Neural progenitor cell (in vitro differentiated cells): ENCODE measurements around the gene TMEM101. TPM values are rescaled to one million over a fixed set of nuclear protein-coding genes. Genes with fewer than 3 reads are reported as not detected.
"Not testable (repeated sequence)": the region's sequence is repeated elsewhere in the genome, so short reads cannot be mapped to it uniquely, and the experiment has no call there.

ENCODE experiments used
- DNase-seq: peaks from one replicate; pipeline ENCODE4 v3.0.0-alpha.2; 2016; ENCODE audit warnings: low spot score
- H2AFZ ChIP-seq: fragments of 200-600 bp; sonication (generic); replicated peaks from 2 replicates; pipeline ENCODE4 v1.6.1; 2016; ENCODE audit warnings: antibody characterized with exemption
- H3F3A ChIP-seq: fragments of 200-600 bp; sonication (generic); 2 replicates; pipeline ENCODE4 v1.6.1; 2016; ENCODE audit warnings: antibody characterized with exemption, low read depth
- H3K27ac ChIP-seq: fragments of 200-600 bp; sonication (generic); 2 replicates; pipeline ENCODE4 v1.5.1; 2016; ENCODE audit warnings: mild to moderate bottlenecking
- H3K27me3 ChIP-seq: fragments of 200-600 bp; sonication (generic); 2 replicates; pipeline ENCODE4 v1.6.1; 2016; ENCODE audit warnings: mild to moderate bottlenecking, moderate library complexity
- H3K36me3 ChIP-seq: fragments of 200-600 bp; sonication (generic); 2 replicates; pipeline ENCODE4 v1.5.1; 2016
- H3K4me1 ChIP-seq: fragments of 200-600 bp; sonication (generic); 2 replicates; pipeline ENCODE4 v1.6.1; 2016; ENCODE audit warnings: mixed run types
- H3K4me2 ChIP-seq: fragments of 200-600 bp; sonication (generic); 2 replicates; pipeline ENCODE4 v1.6.1; 2016
- H3K4me3 ChIP-seq: fragments of 200-600 bp; sonication (generic); 2 replicates; pipeline ENCODE4 v1.5.1; 2016
- H3K79me2 ChIP-seq: fragments of 200-600 bp; sonication (generic); 2 replicates; pipeline ENCODE4 v1.6.1; 2016; ENCODE audit warnings: low read depth
- H3K9ac ChIP-seq: fragments of 200-600 bp; sonication (generic); 2 replicates; pipeline ENCODE4 v1.6.1; 2016
- H3K9me3 ChIP-seq: fragments of 200-600 bp; sonication (generic); 2 replicates; pipeline ENCODE4 v1.5.1; 2016; ENCODE audit warnings: low read depth
- H4K20me1 ChIP-seq: fragments of 200-600 bp; sonication (generic); 2 replicates; pipeline ENCODE4 v1.6.1; 2016; ENCODE audit warnings: low read depth
- H3K27ac Mint-ChIP-seq: 3 replicates; pipeline ENCODE4 v1.8.0; 2021; ENCODE audit warnings: mixed read lengths
- H3K27me3 Mint-ChIP-seq: 2 replicates; pipeline ENCODE4 v1.8.0; 2022; ENCODE audit warnings: low read depth, mild to moderate bottlenecking, inconsistent platforms, moderate library complexity, mixed read lengths; ENCODE audit not compliant: insufficient read depth
- H3K36me3 Mint-ChIP-seq: 3 replicates; pipeline ENCODE4 v1.8.0; 2021; ENCODE audit warnings: mixed read lengths
- H3K4me1 Mint-ChIP-seq: 3 replicates; pipeline ENCODE4 v1.8.0; 2021; ENCODE audit warnings: mixed read lengths
- H3K4me3 Mint-ChIP-seq: 3 replicates; pipeline ENCODE4 v1.8.0; 2021; ENCODE audit warnings: mild to moderate bottlenecking, moderate library complexity, mixed read lengths
- H3K9me3 Mint-ChIP-seq: 3 replicates; pipeline ENCODE4 v1.8.0; 2020; ENCODE audit warnings: mixed read lengths
- CTCF ChIP-seq: fragments of 200-600 bp; sonication (generic); IDR thresholded peaks from 2 replicates; pipeline ENCODE4 v1.5.1; 2017; ENCODE audit warnings: antibody characterized with exemption, mild to moderate bottlenecking
- EZH2 ChIP-seq: fragments of 200-600 bp; sonication (generic); IDR thresholded peaks from 2 replicates; pipeline ENCODE4 v1.6.1; 2017; ENCODE audit warnings: antibody characterized with exemption, mild to moderate bottlenecking, moderate library complexity
- EZH2phosphoT487 ChIP-seq: fragments of 200-600 bp; sonication (generic); IDR thresholded peaks from 2 replicates; pipeline ENCODE4 v1.6.1; 2017; ENCODE audit warnings: antibody characterized with exemption
- small RNA-seq: library from RNA; depleted of rRNA; stranded (forward); fragments of <200 nt; gene quantifications from one replicate; pipeline ENCODE3, GENCODE V24; 2015
- total RNA-seq: library from RNA; depleted of rRNA; stranded (reverse); fragments of >200 nt; gene quantifications from 2 replicates; pipeline ENCODE4 v1.2.3, GENCODE V29; 2015; ENCODE audit warnings: low replicate concordance

Gene TMEM101
- total RNA-seq, 1 donor from 2014 or later, result 33.8 TPM

- no peaks in the 10 kb centered on the region for H3K27me3 ChIP-seq
- H3K4me3 ChIP-seq, result no peak overlapping the region
- no peaks in the 10 kb centered on the region for H3K4me1 ChIP-seq
- H3F3A ChIP-seq, result no peaks in the 10 kb centered on the region
- H2AFZ ChIP-seq, result no peak overlapping the region
- Mint-ChIP-seq H3K4me1 (no peaks in the 10 kb centered on the region), H3K4me3 (no peak overlapping the region), H3K27ac (no peak overlapping the region), H3K27me3 (peaks cover 8% of the 10 kb centered on the region), H3K36me3 (no peaks in the 10 kb centered on the region), H3K9me3 (no peaks in the 10 kb centered on the region)
- no peaks in the 10 kb centered on the region for H3K36me3 ChIP-seq
- H3K9me3 ChIP-seq, result no peaks in the 10 kb centered on the region
- H3K4me2 ChIP-seq, result no peak overlapping the region
- DNase-seq, result no peak
- H3K79me2 ChIP-seq, result no peaks in the 10 kb centered on the region
- no peak overlapping the region for H3K27ac ChIP-seq
- H4K20me1 ChIP-seq, result no peaks in the 10 kb centered on the region
- TF ChIP-seq EZH2phosphoT487 (no peak), CTCF (no peak), EZH2 (no peak)
- H3K9ac ChIP-seq, result no peak overlapping the region
These were observed 52.8 kb downstream of the TMEM101 start for GRCh38 chr17:43961954-43962353.

DNA sequence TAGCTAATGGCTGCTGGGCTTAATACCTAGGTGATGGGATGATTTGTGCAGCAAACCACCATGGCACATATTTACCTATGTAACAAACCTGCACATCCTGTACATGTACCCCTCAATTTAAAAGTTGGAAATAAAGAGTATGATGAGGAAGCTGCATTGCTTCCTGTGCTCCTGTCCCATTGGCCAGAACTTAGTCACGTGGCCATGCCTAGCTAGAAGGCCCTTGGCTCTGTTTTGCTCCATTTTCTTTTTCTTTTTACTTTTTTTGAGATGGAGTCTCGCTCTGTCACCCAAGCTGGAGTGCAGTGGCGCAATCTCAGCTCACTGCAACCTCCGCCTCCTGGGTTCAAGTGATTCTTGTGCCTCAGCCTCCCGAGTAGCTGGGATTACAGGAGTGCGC is 53.5 kb downstream of the TMEM101 start:
- H3K4me1 ChIP-seq, result not testable (repeated sequence)

More for the DNA sequence above, 53.5 kb downstream of the TMEM101 start:
- H3K4me3 ChIP-seq, H3K27ac ChIP-seq, H3K27me3 ChIP-seq, H3K4me3 Mint-ChIP-seq, H2AFZ ChIP-seq, DNase-seq, H3K4me1 Mint-ChIP-seq, H3K4me2 ChIP-seq, H3F3A ChIP-seq, H4K20me1 ChIP-seq, H3K36me3 ChIP-seq, H3K27ac Mint-ChIP-seq, H3K9ac ChIP-seq, H3K9me3 ChIP-seq, H3K36me3 Mint-ChIP-seq, H3K9me3 Mint-ChIP-seq, H3K79me2 ChIP-seq: not testable (repeated sequence)
- peaks cover 11% of the 10 kb centered on the region for H3K27me3 Mint-ChIP-seq

Small RNA genes within 50 kb of the gene (small RNA-seq; reads per million reads assigned to genes)
- not detected for gene RF00012

Other genes starting within 250 kb of the TMEM101 start
- 18.2 and 20.8 TPM in 2 replicates for gene DUSP3, start 236.0 kb downstream of the TMEM101 start, total RNA-seq
- gene CFAP97D1, start 234.5 kb downstream of the TMEM101 start, total RNA-seq, result not detected in 2 replicates
- gene MPP3, start 181.8 kb downstream of the TMEM101 start, total RNA-seq, result 6.1 and 7.0 TPM in 2 replicates
- not detected in 2 replicates for gene CD300LG, start 167.8 kb downstream of the TMEM101 start, total RNA-seq
- 7.8 and 24.5 TPM in 2 replicates for gene MPP2, start 107.4 kb downstream of the TMEM101 start, total RNA-seq
- not detected in 2 replicates for gene PPY, start 72.5 kb downstream of the TMEM101 start, total RNA-seq
- gene PYY, start 61.0 kb downstream of the TMEM101 start, total RNA-seq, result 0.40 TPM in 1 of 2 replicates, not detected in the other
- gene NAGS, start 10.3 kb downstream of the TMEM101 start, total RNA-seq, result 1.8 and 2.2 TPM in 2 replicates
- gene LSM12, start 51.7 kb upstream of the TMEM101 start, total RNA-seq, result 69.6 and 76.7 TPM in 2 replicates
- gene G6PC3, start 55.8 kb upstream of the TMEM101 start, total RNA-seq, result 16.6 and 55.1 TPM in 2 replicates
- gene HDAC5, start 108.7 kb upstream of the TMEM101 start, total RNA-seq, result 23.6 and 71.0 TPM in 2 replicates
- 6.5 and 11.0 TPM in 2 replicates for gene HROB, start 127.0 kb upstream of the TMEM101 start, total RNA-seq
- gene ASB16, start 155.7 kb upstream of the TMEM101 start, total RNA-seq, result not detected in 2 replicates
- gene TMUB2, start 172.0 kb upstream of the TMEM101 start, total RNA-seq, result 16.6 and 26.3 TPM in 2 replicates
- 38.9 and 73.6 TPM in 2 replicates for gene ATXN7L3, start 184.9 kb upstream of the TMEM101 start, total RNA-seq
- 23.7 and 32.9 TPM in 2 replicates for gene UBTF, start 204.7 kb upstream of the TMEM101 start, total RNA-seq